PC-9 (cell line): ENCODE data around the gene SRSF7. TPM values are rescaled to one million over a fixed set of nuclear protein-coding genes. Genes with fewer than 3 reads are reported as not detected.
"Not testable (repeated sequence)": the region's sequence is repeated elsewhere in the genome, so short reads cannot be mapped to it uniquely, and the experiment has no call there.

Experiments used
- BruUV-seq: library from RNA; stranded (reverse); fragments of 400-500 nt; replicated peaks from 2 replicates; lab custom pipeline; 2021; lab: Mats Ljungman, UMichigan
- CTCF ChIA-PET: fragments of 300-600 bp; sonication (Branson Sonifier 250); formaldehyde crosslinking; loops from one replicate; lab custom pipeline; 2022; ENCODE audit warnings: antibody characterized with exemption; lab: Charles Lee
- POLR2A ChIA-PET: fragments of 300-600 bp; sonication (Branson Sonifier 250); formaldehyde crosslinking; loops from one replicate; lab custom pipeline; 2022; ENCODE audit warnings: antibody characterized with exemption; ENCODE audit not compliant: unreplicated experiment; lab: Charles Lee
- DNase-seq, 2 experiments: peaks; one replicate each; pipeline versions ENCODE4 v3.0.0 to v3.0.0-alpha.2; 2015 to 2022; ENCODE audit warnings: mixed read lengths in 1 of 2
- H2AFZ ChIP-seq: fragments of 200-600 bp; sonication (generic); 2 replicates; pipeline ENCODE4 v1.8.1; 2017; ENCODE audit warnings: antibody characterized with exemption
- H3F3A ChIP-seq: fragments of 200-600 bp; sonication (generic); 2 replicates; pipeline ENCODE4 v1.8.1; 2017; ENCODE audit warnings: antibody characterized with exemption, mild to moderate bottlenecking, low read depth; ENCODE audit not compliant: insufficient read depth
- H3K27ac ChIP-seq: fragments of 200-600 bp; sonication (generic); 2 replicates; pipeline ENCODE4 v1.6.1; 2016; ENCODE audit warnings: mixed run types
- H3K27me3 ChIP-seq: fragments of 200-600 bp; sonication (generic); 2 replicates; pipeline ENCODE4 v1.6.1; 2016; ENCODE audit warnings: low read depth, mixed run types; ENCODE audit not compliant: insufficient read depth
- H3K36me3 ChIP-seq: fragments of 200-600 bp; sonication (generic); 2 replicates; pipeline ENCODE4 v1.6.1; 2016; ENCODE audit warnings: low read depth, mixed run types
- H3K4me1 ChIP-seq: fragments of 200-600 bp; sonication (generic); replicated peaks from 2 replicates; pipeline ENCODE4 v1.6.1; 2016; ENCODE audit warnings: mixed run types; ENCODE audit not compliant: insufficient read depth
- H3K4me2 ChIP-seq: fragments of 200-600 bp; sonication (generic); 2 replicates; pipeline ENCODE4 v1.6.1; 2017; ENCODE audit warnings: mixed run types
- H3K4me3 ChIP-seq: fragments of 200-600 bp; sonication (generic); 2 replicates; pipeline ENCODE4 v1.6.1; 2016; ENCODE audit warnings: mixed run types
- H3K79me2 ChIP-seq: fragments of 200-600 bp; sonication (generic); 2 replicates; pipeline ENCODE4 v1.6.1; 2017; ENCODE audit warnings: low read depth, mixed run types
- H3K9me2 ChIP-seq: fragments of 200-600 bp; sonication (generic); 2 replicates; pipeline ENCODE4 v1.8.1; 2017; ENCODE audit warnings: mild to moderate bottlenecking; ENCODE audit not compliant: insufficient read depth
- H3K9me3 ChIP-seq: fragments of 200-600 bp; sonication (generic); 2 replicates; pipeline ENCODE4 v1.8.1; 2016; ENCODE audit warnings: low read depth; ENCODE audit not compliant: insufficient read depth
- H4K20me1 ChIP-seq: fragments of 200-600 bp; sonication (generic); 2 replicates; pipeline ENCODE4 v1.8.1; 2017; ENCODE audit not compliant: insufficient read depth
- EZH2 ChIP-seq: fragments of 200-600 bp; sonication (generic); IDR thresholded peaks from 2 replicates; pipeline ENCODE4 v1.8.0; 2017; ENCODE audit warnings: antibody characterized with exemption, low read depth
- intact Hi-C: fragments of 100-400 bp; cut with micrococcal nuclease; formaldehyde crosslinking; loops from one replicate; pipeline ENCODE4 v1.10.0; 2022; ENCODE audit not compliant: unreplicated experiment
- total RNA-seq: library from RNA; stranded (reverse); gene quantifications from 2 replicates; pipeline ENCODE4 v1.2.3, GENCODE V29; 2021
- TF ChIP-seq, protein P1 (sequence below): fragments of 200-600 bp; sonication (generic); conservative IDR thresholded peaks from 2 replicates; pipeline ENCODE4 v1.6.1; 2017; ENCODE audit warnings: mixed run types, antibody characterized with exemption, mild to moderate bottlenecking, moderate library complexity

SRSF7 gene
- total RNA-seq, 1 experiment from 2014 or later, result 111 TPM

GRCh38 chr2:38740851-38741731 is 10.1 kb downstream of the SRSF7 start:
- Histone ChIP-seq H3K79me2 (peaks cover 22% of the 10 kb centered on the region), H4K20me1 (peaks cover 55% of the 10 kb centered on the region)
- CTCF ChIA-PET, result interaction anchor here (0.7 kb wide), 1 partner anchor 1670 kb away, joined by 3 read pairs; no protein-coding TSS in a partner anchor

GRCh38 chr2:38739524-38739923 is 11.6 kb downstream of the SRSF7 start:
- Histone ChIP-seq H3K4me2 (no peak overlapping the region), H3K27ac (no peak overlapping the region), H3K4me3 (no peak overlapping the region), H3F3A (peaks cover 46% of the 10 kb centered on the region), H2AFZ (no peak overlapping the region), H3K27me3 (no peaks in the 10 kb centered on the region), H3K36me3 (peaks cover 12% of the 10 kb centered on the region), H4K20me1 (peaks cover 40% of the 10 kb centered on the region), H3K4me1 (no peaks in the 10 kb centered on the region), H3K9me2 (no peaks in the 10 kb centered on the region), H3K79me2 (peaks cover 6% of the 10 kb centered on the region; the same call in 1 of the 2 replicates), H3K9me3 (no peaks in the 10 kb centered on the region)
- CTCF ChIA-PET, result no interaction called here
- DNase-seq, result no peak
- TF ChIP-seq, protein P1, sequence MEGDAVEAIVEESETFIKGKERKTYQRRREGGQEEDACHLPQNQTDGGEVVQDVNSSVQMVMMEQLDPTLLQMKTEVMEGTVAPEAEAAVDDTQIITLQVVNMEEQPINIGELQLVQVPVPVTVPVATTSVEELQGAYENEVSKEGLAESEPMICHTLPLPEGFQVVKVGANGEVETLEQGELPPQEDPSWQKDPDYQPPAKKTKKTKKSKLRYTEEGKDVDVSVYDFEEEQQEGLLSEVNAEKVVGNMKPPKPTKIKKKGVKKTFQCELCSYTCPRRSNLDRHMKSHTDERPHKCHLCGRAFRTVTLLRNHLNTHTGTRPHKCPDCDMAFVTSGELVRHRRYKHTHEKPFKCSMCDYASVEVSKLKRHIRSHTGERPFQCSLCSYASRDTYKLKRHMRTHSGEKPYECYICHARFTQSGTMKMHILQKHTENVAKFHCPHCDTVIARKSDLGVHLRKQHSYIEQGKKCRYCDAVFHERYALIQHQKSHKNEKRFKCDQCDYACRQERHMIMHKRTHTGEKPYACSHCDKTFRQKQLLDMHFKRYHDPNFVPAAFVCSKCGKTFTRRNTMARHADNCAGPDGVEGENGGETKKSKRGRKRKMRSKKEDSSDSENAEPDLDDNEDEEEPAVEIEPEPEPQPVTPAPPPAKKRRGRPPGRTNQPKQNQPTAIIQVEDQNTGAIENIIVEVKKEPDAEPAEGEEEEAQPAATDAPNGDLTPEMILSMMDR, result no peak
- no peak for TF ChIP-seq EZH2
- POLR2A ChIA-PET, result interaction anchor here (0.6 kb wide), 1 partner anchor 12 kb away, joined by 8 read pairs; the partner anchor contains the start of gene SRSF7
- no TSS peak for BruUV-seq
- intact Hi-C loops, result no loop called here

More at GRCh38 chr2:38740851-38741731, 10.1 kb downstream of the SRSF7 start:
- no peaks in the 10 kb centered on the region for H3K9me3 ChIP-seq
- DNase-seq, result peak in 1 of 2 experiments; percentile 76
- H3K9me2 ChIP-seq, result no peaks in the 10 kb centered on the region
- TF ChIP-seq EZH2, result no peak
- TF ChIP-seq, protein P1, result peak; percentile 85
- no peaks in the 10 kb centered on the region for H3K4me1 ChIP-seq
- intact Hi-C loops, result loop anchor here (5.0 kb wide), 3 partner anchors 159 to 759 kb away; no protein-coding TSS in a partner anchor
- peaks cover 28% of the 10 kb centered on the region for H3K36me3 ChIP-seq
- POLR2A ChIA-PET, result no interaction called here
- H3K27me3 ChIP-seq, result no peaks in the 10 kb centered on the region
- peaks cover 61% of the 10 kb centered on the region for H3F3A ChIP-seq
- 0 out of 2 replicates have a peak overlapping the region, but pooled peaks have one; percentile 2 for H3K27ac ChIP-seq
- H2AFZ ChIP-seq, result no peak overlapping the region
- no peak overlapping the region for H3K4me3 ChIP-seq
- BruUV-seq, result no TSS peak
- H3K4me2 ChIP-seq, result no peak overlapping the region

DNA sequence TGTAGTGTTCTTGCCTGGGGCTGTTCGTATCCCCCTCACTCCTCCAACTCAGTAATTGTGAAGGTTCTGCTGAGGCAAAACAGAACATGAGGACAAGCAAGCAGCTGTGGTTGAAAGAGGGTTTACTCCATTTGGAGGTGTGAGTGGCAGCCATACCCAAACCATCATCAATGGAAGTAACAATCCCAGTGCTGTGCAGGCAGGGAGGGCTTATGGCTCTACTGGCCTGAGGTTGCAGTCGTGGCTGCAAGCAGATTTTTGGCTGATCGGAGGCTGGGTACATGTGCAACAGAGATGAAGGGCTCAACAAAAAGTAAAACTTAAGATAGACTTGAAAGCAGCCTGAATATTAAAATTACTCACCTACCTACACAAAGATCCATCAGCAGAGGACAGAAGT is 13.2 kb downstream of the SRSF7 start:
- no peak overlapping the region for H2AFZ ChIP-seq
- no peak overlapping the region for H3K4me3 ChIP-seq
- no peaks in the 10 kb centered on the region for H3K9me2 ChIP-seq
- no peaks in the 10 kb centered on the region for H3K36me3 ChIP-seq
- peaks cover 30% of the 10 kb centered on the region for H3F3A ChIP-seq
- H4K20me1 ChIP-seq, result peaks cover 24% of the 10 kb centered on the region
- no peak overlapping the region for H3K27ac ChIP-seq
- no peak overlapping the region for H3K4me2 ChIP-seq
- DNase-seq, result no peak
- no peaks in the 10 kb centered on the region for H3K79me2 ChIP-seq
- no peaks in the 10 kb centered on the region for H3K27me3 ChIP-seq
- no peak for TF ChIP-seq EZH2
- TF ChIP-seq, protein P1, result no peak
- H3K9me3 ChIP-seq, result no peaks in the 10 kb centered on the region
- BruUV-seq, result no TSS peak
- ChIA-PET CTCF (no interaction called here), POLR2A (interaction anchor here (0.6 kb wide), 1 partner anchor 449 kb away, joined by 4 read pairs; no protein-coding TSS in a partner anchor)
- intact Hi-C loops, result no loop called here
- H3K4me1 ChIP-seq, result no peaks in the 10 kb centered on the region

DNA sequence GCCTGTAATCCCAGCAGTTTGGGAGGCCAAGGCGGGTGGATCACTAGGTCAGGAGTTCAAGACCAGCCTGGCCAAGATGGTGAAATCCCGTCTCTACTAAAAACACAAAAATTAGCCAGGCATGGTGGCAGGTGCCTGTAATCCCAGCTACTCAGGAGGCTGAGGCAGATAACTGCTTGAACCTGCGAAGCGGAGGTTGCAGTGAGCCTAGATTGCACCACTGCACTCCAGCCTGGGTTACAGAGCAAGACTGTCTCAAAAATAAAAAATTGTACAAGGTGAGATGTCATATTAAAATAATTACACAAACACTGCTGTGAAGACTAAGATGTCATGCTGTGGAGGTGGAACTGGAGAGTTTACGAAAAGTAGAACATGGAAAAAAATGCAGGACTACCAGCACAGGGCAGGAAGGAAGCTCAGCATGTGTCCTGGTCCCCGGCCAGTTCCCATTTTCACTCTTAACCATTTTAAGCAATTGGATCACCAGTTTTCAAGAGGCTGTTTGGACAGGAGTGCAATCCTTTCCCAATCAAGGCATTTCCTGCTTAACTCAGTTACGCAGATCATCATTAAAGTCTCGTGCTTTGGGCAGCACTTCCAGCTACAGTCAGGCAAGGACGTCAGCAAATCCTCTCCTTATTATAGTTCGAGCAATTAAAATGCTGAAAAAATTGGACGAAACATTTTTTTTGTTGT is 14.0 kb downstream of the SRSF7 start:
- H3K27me3 ChIP-seq, CTCF ChIA-PET, intact Hi-C loops, H3K27ac ChIP-seq, POLR2A ChIA-PET, BruUV-seq, H3K36me3 ChIP-seq, H2AFZ ChIP-seq, H3K9me3 ChIP-seq, H3K4me2 ChIP-seq, DNase-seq, H3K9me2 ChIP-seq, H3K4me3 ChIP-seq, H3K79me2 ChIP-seq, H3K4me1 ChIP-seq: not testable (repeated sequence)
- H4K20me1 ChIP-seq, result peaks cover 16% of the 10 kb centered on the region
- peaks cover 22% of the 10 kb centered on the region for H3F3A ChIP-seq
